OCI-LY3 (cell line): Measurements from ENCODE around the gene B4GALNT4.
"Not testable (repeated sequence)": the region's sequence is repeated elsewhere in the genome, so short reads cannot be mapped to it uniquely, and the experiment has no call there.

Source experiments
- H2AFZ ChIP-seq: fragments of 200-600, 300-600 bp; shearing (Covaris generic); 2 replicates; pipeline ENCODE4 v1.6.0; 2014; ENCODE audit warnings: antibody characterized with exemption, low read depth, low read length
- H3K27ac ChIP-seq: fragments of 200-600, 300-600 bp; sonication (generic); 2 replicates; pipeline ENCODE4 v1.5.1; 2014; ENCODE audit warnings: mild to moderate bottlenecking, low read length, moderate library complexity, mixed read lengths
- H3K27me3 ChIP-seq: fragments of 200-600, 300-600 bp; sonication (generic); 2 replicates; pipeline ENCODE4 v1.6.1; 2014; ENCODE audit warnings: low read depth, low read length, mixed read lengths
- H3K36me3 ChIP-seq: fragments of 200-600, 300-600 bp; sonication (generic); replicated peaks from 2 replicates; pipeline ENCODE3; 2014; ENCODE audit warnings: low read depth, low read length, mixed read lengths
- H3K4me1 ChIP-seq: fragments of 300-600, 200-600 bp; sonication (generic); 2 replicates; pipeline ENCODE4 v1.6.1; 2014; ENCODE audit warnings: low read length, mixed read lengths
- H3K4me2 ChIP-seq: fragments of 200-600, 300-600 bp; sonication (generic); 2 replicates; pipeline ENCODE4 v1.6.1; 2014; ENCODE audit warnings: low read length, mixed read lengths
- H3K4me3 ChIP-seq: fragments of 300-600, 200-600 bp; sonication (generic); 2 replicates; pipeline ENCODE4 v1.5.1; 2014; ENCODE audit warnings: antibody characterized with exemption, mild to moderate bottlenecking, low read length, moderate library complexity
- H3K79me2 ChIP-seq: fragments of 300-600, 200-600 bp; shearing (Covaris generic); 2 replicates; pipeline ENCODE4 v1.6.1; 2014; ENCODE audit warnings: mild to moderate bottlenecking, low read length, mixed read lengths
- H3K9ac ChIP-seq: fragments of 300-600, 200-600 bp; shearing (Covaris generic); 2 replicates; pipeline ENCODE4 v1.6.0; 2014; ENCODE audit warnings: mild to moderate bottlenecking, low read length, moderate library complexity
- H3K9me3 ChIP-seq: fragments of 200-600, 300-600 bp; shearing (Covaris generic); 2 replicates; pipeline ENCODE4 v1.6.1; 2014; ENCODE audit warnings: low read length, mixed read lengths; ENCODE audit not compliant: insufficient read depth
- H4K20me1 ChIP-seq: fragments of 200-600, 300-600 bp; sonication (generic); 2 replicates; pipeline ENCODE4 v1.6.1; 2016; ENCODE audit warnings: low read length, mixed read lengths; ENCODE audit not compliant: insufficient read depth
- CTCF ChIP-seq: fragments of 200-600, 300-600 bp; sonication (generic); IDR thresholded peaks from 2 replicates; pipeline ENCODE4 v1.5.1; 2014; ENCODE audit warnings: antibody characterized with exemption, low read length, low read depth
- EZH2phosphoT487 ChIP-seq: fragments of 200-600 bp; shearing (Covaris generic); IDR thresholded peaks from 2 replicates; pipeline ENCODE4 v1.6.1; 2018; ENCODE audit warnings: antibody characterized with exemption, mixed run types, low read depth

The B4GALNT4 gene

GRCh38 chr11:346529-346928 lies 22.8 kb upstream of the B4GALNT4 start:
- H3K36me3 ChIP-seq: no peaks in the 10 kb centered on the region
- H3K27ac ChIP-seq: no peak overlapping the region
- no peaks in the 10 kb centered on the region for H4K20me1 ChIP-seq
- H3K4me2 ChIP-seq: no peak overlapping the region
- H3K4me3 ChIP-seq: no peak overlapping the region
- no peaks in the 10 kb centered on the region for H3K9me3 ChIP-seq
- H3K9ac ChIP-seq: no peak overlapping the region
- H2AFZ ChIP-seq: no peak overlapping the region
- peaks cover 28% of the 10 kb centered on the region for H3K4me1 ChIP-seq
- TF ChIP-seq EZH2phosphoT487: no peak
- no peak for TF ChIP-seq CTCF
- H3K79me2 ChIP-seq: no peaks in the 10 kb centered on the region
- H3K27me3 ChIP-seq: peaks cover 5% of the 10 kb centered on the region; the same call in 1 of the 2 replicates

- not testable (repeated sequence) for H3K27me3 ChIP-seq, H3K79me2 ChIP-seq, H3K9me3 ChIP-seq, H4K20me1 ChIP-seq, H3K36me3 ChIP-seq, H2AFZ ChIP-seq, H3K4me3 ChIP-seq, H3K9ac ChIP-seq, H3K27ac ChIP-seq, H3K4me2 ChIP-seq
- H3K4me1 ChIP-seq: peaks cover 28% of the 10 kb centered on the region
These were observed 19.9 kb upstream of the B4GALNT4 start for GRCh38 chr11:349270-349954.

GRCh38 chr11:350033-350722 lies 19.1 kb upstream of the B4GALNT4 start:
- Histone ChIP-seq H3K4me2 (peak overlapping the region; percentile 79), H3K4me3 (peak overlapping the region; percentile 53), H2AFZ (peak overlapping the region; percentile 75), H3K9ac (peak overlapping the region; percentile 51), H3K27ac (peak overlapping the region; percentile 22; the same call in 1 of the 2 replicates), H3K4me1 (peaks cover 35% of the 10 kb centered on the region)
- H4K20me1 ChIP-seq, H3K27me3 ChIP-seq, H3K79me2 ChIP-seq, H3K36me3 ChIP-seq, H3K9me3 ChIP-seq: not testable (repeated sequence)

- Histone ChIP-seq H4K20me1 (no peaks in the 10 kb centered on the region), H3K27ac (peak overlapping the region; percentile 22; the same call in 1 of the 2 replicates), H3K79me2 (no peaks in the 10 kb centered on the region), H3K36me3 (no peaks in the 10 kb centered on the region), H3K9me3 (no peaks in the 10 kb centered on the region), H3K4me1 (peaks cover 41% of the 10 kb centered on the region), H3K27me3 (peaks cover 5% of the 10 kb centered on the region; the same call in 1 of the 2 replicates), H3K4me3 (peak overlapping the region; percentile 53), H2AFZ (peak overlapping the region; percentile 75), H3K4me2 (peak overlapping the region; percentile 79), H3K9ac (peak overlapping the region; percentile 51)
- TF ChIP-seq EZH2phosphoT487 (no peak), CTCF (no peak)
These were observed 18.5 kb upstream of the B4GALNT4 start for GRCh38 chr11:350723-351255.

- H3K79me2 ChIP-seq: no peaks in the 10 kb centered on the region
- H3K9ac ChIP-seq: peak overlapping the region; percentile 51; the same call in 1 of the 2 replicates
- H3K4me3 ChIP-seq: no peak overlapping the region
- no peaks in the 10 kb centered on the region for H3K36me3 ChIP-seq
- H3K9me3 ChIP-seq: no peaks in the 10 kb centered on the region
- H3K4me2 ChIP-seq: peak overlapping the region; percentile 79
- no peak for TF ChIP-seq CTCF
- no peak for TF ChIP-seq EZH2phosphoT487
- H2AFZ ChIP-seq: peak overlapping the region; percentile 75; the same call in 1 of the 2 replicates
- peaks cover 42% of the 10 kb centered on the region for H3K4me1 ChIP-seq
- no peaks in the 10 kb centered on the region for H4K20me1 ChIP-seq
- peaks cover 5% of the 10 kb centered on the region; the same call in 1 of the 2 replicates for H3K27me3 ChIP-seq
- no peak overlapping the region for H3K27ac ChIP-seq
These were observed 17.9 kb upstream of the B4GALNT4 start for GRCh38 chr11:351411-351810.
